GM18870 (cell line): ENCODE data around the gene LTO1.

Source experiments
- ATAC-seq: cut with Tn5 transposase; IDR thresholded peaks from one replicate; pipeline ENCODE4 v1.9.1; 2021; ENCODE audit warnings: moderate library complexity; ENCODE audit not compliant: unreplicated experiment

The LTO1 gene

GRCh38 chr11:69682221-69682620 lies 7.1 kb upstream of the LTO1 start:
- no peak for ATAC-seq

- no peak for ATAC-seq
These were observed 5.5 kb upstream of the LTO1 start for GRCh38 chr11:69680688-69681087.

DNA sequence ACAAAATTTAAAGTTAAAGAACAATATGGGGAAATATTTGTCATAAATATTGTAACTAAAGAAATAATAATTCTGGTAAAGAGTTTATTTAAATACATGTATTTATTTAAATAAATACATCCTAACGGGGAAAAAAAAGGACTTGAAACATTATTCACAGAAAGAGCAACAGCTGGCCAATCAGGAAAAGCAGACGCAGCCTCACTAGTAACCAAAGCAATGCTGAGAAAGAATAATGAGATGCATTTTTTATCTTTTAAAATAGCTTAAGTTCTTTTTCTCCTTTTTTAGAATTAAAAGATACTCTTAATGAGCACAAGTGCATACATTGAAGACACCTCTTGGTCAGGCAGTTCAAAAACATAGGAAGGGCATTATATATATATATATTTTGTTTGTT lies 2.6 kb upstream of the LTO1 start:
- no peak for ATAC-seq

GRCh38 chr11:69674267-69674885 lies 777 bp downstream of the LTO1 start:
- no peak for ATAC-seq

DNA sequence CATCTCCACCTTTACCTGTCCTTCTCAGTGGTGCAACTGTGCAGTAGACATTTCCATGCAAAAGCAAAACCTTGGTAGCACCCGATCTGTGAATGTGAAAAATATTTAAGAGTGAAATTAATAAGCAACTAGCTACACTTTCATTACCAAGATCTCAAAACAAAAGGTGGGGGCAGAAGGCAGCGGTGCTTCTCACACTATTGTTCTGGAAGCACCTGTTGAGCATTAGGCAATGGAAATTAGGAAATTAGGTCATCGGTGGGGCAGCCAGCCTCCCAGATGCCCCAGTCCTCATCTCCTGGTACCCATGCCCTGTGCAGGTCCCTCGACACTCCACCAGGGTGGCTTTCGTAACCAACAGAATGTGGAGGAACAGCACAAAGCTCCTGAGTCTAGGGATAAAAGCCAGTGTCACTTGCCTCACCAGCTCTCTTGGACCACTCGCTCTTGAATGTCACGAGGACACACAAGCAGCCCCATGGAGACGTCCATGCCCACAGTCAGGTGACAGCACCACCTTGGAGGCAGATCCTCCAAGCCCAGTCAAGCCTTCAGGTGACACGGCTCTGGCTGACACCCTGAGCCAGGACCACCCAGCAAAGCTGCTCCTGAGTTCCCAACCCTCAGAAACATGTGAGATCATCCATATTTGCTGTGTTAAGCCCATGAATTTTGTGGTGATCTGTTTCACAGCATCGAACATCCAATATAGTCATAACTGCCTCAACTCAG lies 3.3 kb downstream of the LTO1 start:
- no peak for ATAC-seq

GRCh38 chr11:69670158-69670845 lies 4.9 kb downstream of the LTO1 start:
- no peak for ATAC-seq

GRCh38 chr11:69669486-69669885 lies 5.7 kb downstream of the LTO1 start:
- ATAC-seq, result no peak

DNA sequence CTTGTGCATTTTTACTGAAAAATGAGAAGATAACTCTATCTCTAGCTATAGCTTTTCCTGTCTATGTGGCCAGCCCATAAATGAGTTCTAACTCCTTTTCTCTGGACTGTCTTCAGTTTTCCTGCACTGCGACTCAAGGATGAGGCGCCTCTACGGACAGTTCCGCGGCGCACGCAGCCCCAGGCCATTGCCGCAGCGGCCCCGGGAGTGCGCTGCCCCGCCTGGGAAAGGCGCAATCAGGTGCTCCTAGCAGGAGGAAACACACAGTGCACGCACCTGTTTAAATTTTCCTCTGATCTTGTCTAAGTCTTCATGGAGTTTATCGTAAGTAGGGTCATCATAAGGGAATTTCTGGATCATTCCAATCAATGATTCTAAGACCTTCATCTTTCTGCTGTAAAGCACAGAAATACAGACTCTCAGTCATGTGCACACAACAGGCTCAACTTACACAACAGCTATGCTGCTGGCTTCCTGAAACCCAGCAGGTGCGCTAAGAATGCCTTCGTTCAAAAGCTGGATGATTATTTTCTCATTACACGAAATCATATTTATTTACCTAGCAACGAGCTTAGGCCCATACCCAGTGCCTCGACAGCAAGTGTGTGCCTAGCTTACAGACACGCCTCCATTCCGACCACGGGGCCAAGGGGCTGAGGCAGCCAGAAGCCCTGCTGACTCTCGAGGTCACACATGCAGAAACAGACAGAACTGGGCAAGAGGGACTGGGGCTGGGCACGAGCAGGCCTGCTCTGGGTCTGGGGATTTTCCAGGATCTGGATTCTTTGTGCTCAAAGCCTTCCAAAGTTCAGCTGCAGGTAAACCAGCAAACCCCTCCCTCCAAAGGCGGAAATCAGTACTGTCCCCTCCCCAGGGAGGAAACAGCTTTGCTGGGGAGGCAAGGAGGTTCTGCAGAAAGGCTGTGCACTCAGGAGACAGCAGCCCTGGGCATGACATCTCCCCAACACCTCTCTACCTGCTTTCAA lies 7.2 kb downstream of the LTO1 start:
- ATAC-seq, result no peak

- no peak for ATAC-seq
These were observed 8.2 kb downstream of the LTO1 start for GRCh38 chr11:69666752-69667536.

- ATAC-seq, result no peak
These were observed 8.9 kb downstream of the LTO1 start for GRCh38 chr11:69666261-69666660.

DNA sequence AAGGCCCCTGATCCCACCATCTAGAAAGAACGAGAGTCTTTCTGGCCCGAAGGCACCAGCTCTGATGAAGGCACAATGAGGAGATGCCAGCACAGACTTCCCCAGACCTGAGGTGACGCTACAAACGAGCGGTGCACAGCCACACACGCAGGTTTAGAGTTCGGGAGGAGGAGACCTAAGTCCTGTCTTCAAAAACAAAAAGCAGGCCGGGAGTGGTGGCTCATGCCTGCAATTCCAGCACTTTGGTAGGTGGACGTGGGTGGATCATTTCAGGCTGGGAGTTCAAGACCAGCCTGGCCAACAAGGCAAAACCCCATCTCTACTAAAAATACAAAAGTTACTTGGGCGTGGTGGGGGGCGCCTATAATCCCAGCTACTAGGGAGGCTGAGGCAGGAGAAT lies 9.5 kb downstream of the LTO1 start:
- no peak for ATAC-seq

DNA sequence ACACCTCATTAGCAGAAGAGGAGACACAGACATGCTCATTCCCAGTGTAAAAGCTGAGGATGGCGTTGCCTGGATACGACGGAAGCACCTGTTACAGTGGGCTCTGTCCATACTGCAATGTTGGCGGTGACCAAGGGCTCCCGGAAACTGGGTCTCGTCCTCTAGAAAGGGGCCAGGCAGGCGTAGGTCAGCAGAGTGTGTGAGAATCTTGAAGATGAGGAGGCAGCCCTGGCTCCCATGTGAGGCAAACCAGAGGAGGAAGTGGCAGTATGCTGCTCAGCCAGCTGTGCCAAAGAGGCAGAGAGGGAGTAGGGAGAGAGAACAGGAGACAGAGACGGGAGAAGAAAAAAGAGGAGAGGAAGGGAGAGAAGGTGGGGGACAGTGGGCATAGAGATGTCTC lies 10.3 kb downstream of the LTO1 start:
- ATAC-seq, result no peak

DNA sequence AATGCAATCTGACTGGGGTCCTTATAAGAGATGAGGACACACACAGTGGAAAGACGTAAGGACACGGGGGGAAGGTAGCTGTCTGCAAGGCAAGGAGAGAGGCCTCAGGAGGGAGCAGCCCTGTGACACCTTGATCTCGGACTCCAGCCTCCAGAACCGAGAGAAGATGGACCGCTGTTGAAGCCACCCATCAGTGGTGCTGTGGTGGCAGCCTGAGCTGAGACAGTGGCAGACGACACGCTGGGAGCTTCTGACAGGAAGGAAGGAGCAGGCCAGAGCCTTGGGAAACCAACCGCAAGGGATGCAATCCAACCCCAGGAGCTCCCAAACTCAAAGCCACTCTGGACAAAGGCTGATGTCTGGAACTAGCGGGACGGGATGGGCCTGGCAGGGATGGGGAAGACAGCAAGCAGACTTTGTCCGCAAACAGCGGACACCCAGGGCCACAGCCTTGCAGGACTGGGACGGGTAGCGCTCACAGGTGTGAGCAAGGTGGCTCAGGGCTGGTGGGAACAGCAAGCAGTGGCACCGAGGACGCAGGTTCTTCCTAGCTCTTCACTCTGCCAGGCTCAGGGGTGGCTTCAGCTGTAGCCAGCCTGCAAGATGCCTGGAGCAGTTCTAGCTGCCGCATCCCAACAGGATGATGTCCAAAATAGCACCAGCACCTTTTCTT lies 10.9 kb downstream of the LTO1 start:
- no peak for ATAC-seq

GRCh38 chr11:69663326-69663725 lies 11.8 kb downstream of the LTO1 start:
- ATAC-seq, result no peak

DNA sequence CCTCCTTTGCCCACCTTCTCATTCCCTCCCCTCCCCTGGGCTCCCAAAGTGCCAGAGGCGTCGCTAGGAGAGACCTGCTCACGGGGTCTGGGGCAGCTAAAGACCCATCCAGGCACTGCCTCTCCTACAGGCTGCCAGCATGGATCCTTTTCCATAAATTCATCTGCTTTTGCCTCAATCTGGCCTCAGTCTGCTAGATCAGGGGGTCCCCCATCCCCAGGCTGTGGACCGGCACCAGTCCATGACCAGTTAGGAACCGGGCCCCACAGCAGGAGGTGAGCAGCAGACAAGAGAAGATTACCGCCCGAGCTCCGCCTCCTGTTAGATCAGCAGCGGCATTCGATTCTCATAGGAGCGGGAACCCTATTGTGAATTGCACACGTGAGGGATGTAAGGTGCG lies 12.3 kb downstream of the LTO1 start:
- no peak for ATAC-seq

DNA sequence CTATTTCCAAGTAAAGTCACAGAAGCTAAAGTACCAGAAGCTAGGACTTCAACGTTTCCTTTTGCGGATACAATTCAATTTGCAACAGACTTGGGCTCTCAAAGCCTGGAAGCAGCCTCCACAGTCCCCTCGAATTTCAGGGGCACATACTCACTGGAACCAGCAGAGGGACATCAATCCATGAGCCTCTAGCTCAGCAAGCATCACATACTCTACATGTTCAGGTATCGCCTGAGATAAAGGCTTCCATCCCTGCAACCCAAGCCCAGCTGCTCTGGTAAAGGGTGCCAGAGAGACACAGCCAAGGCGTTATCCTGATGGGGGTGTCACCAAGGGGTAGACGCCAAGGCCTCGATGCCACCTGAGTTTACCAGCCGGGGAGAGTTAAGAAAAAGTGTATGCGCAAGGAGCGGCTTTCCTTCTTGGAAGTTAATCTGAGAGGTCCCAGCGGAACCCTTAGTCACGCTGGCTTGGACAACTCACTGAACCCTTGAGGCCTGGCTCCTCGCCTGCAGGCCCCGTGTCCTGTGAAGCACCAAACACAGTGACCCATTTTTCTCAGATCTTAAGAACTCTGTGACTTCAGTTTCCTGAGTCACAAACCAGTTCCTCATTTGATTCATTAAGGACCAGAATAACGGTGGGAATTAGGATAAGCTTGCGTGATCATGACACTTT lies 13.0 kb downstream of the LTO1 start:
- no peak for ATAC-seq

GRCh38 chr11:69661413-69661715 lies 13.8 kb downstream of the LTO1 start:
- no peak for ATAC-seq

- ATAC-seq, result no peak
These were observed 15.1 kb downstream of the LTO1 start for GRCh38 chr11:69660001-69660500.

- ATAC-seq, result no peak
These were observed 15.6 kb downstream of the LTO1 start for GRCh38 chr11:69659591-69659990.
